GM23338 (cell line): ENCODE data around the gene CHST11. TPM values are rescaled to one million over a fixed set of nuclear protein-coding genes. Genes with fewer than 3 reads are reported as not detected.
A peak's percentile ranks its signal among the peaks of the same experiment; 100 is the strongest.

Experiments used
- ATAC-seq: fragments of 200-7000 bp; cut with Tn5 transposase; 3 replicates; pipeline ENCODE4 v1.9.1; 2020
- DNase-seq: peaks from one replicate; pipeline ENCODE4 v3.0.0-alpha.2; 2015; ENCODE audit warnings: low spot score
- H2AFZ ChIP-seq: fragments of 200-600 bp; sonication (generic); 2 replicates; pipeline ENCODE4 v1.8.0; 2016; ENCODE audit warnings: antibody characterized with exemption, mild to moderate bottlenecking, moderate library complexity
- H3F3A ChIP-seq: fragments of 200-600 bp; sonication (generic); replicated peaks from 2 replicates; pipeline ENCODE4 v1.8.0; 2017; ENCODE audit warnings: antibody characterized with exemption, mixed run types, low read depth
- H3K27ac ChIP-seq: fragments of 200-600 bp; sonication (generic); 2 replicates; pipeline ENCODE4 v1.6.1; 2016; ENCODE audit warnings: low read depth
- H3K27me3 ChIP-seq: fragments of 200-600 bp; sonication (generic); 2 replicates; pipeline ENCODE4 v1.8.0; 2016; ENCODE audit warnings: mild to moderate bottlenecking, mixed run types, moderate library complexity; ENCODE audit not compliant: insufficient read depth
- H3K36me3 ChIP-seq: fragments of 200-600 bp; sonication (generic); 2 replicates; pipeline ENCODE4 v1.8.0; 2016; ENCODE audit warnings: mild to moderate bottlenecking; ENCODE audit not compliant: insufficient read depth
- H3K4me1 ChIP-seq: fragments of 200-600 bp; sonication (generic); 2 replicates; pipeline ENCODE4 v1.8.0; 2016; ENCODE audit warnings: mild to moderate bottlenecking, moderate library complexity; ENCODE audit not compliant: insufficient read depth
- H3K4me2 ChIP-seq: fragments of 200-600 bp; sonication (generic); 2 replicates; pipeline ENCODE4 v1.7.1; 2017; ENCODE audit warnings: mixed run types
- H3K4me3 ChIP-seq: fragments of 200-600 bp; sonication (generic); 2 replicates; pipeline ENCODE4 v1.6.1; 2016; ENCODE audit warnings: mixed run types
- H3K79me2 ChIP-seq: fragments of 200-600 bp; sonication (generic); replicated peaks from 2 replicates; pipeline ENCODE4 v1.8.0; 2017; ENCODE audit warnings: mild to moderate bottlenecking; ENCODE audit not compliant: insufficient read depth
- H3K9me2 ChIP-seq: fragments of 200-600 bp; sonication (generic); 2 replicates; pipeline ENCODE4 v1.8.0; 2017; ENCODE audit not compliant: insufficient read depth
- H4K20me1 ChIP-seq: fragments of 200-600 bp; sonication (generic); replicated peaks from 2 replicates; pipeline ENCODE4 v1.8.0; 2017; ENCODE audit warnings: mild to moderate bottlenecking; ENCODE audit not compliant: insufficient read depth
- H3K27ac Mint-ChIP-seq: 2 replicates; pipeline ENCODE4 v1.8.0; 2020; ENCODE audit warnings: inconsistent platforms, mild to moderate bottlenecking, moderate library complexity, mixed read lengths
- H3K27me3 Mint-ChIP-seq: 3 replicates; pipeline ENCODE4 v1.8.0; 2022; ENCODE audit warnings: low read depth, mild to moderate bottlenecking, moderate library complexity, mixed read lengths, inconsistent platforms; ENCODE audit not compliant: insufficient read depth, poor library complexity
- H3K36me3 Mint-ChIP-seq: 3 replicates; pipeline ENCODE4 v1.8.0; 2021; ENCODE audit warnings: low read depth, mild to moderate bottlenecking, inconsistent platforms, moderate library complexity, mixed read lengths
- H3K4me1 Mint-ChIP-seq: 3 replicates; pipeline ENCODE4 v1.8.0; 2020; ENCODE audit warnings: mild to moderate bottlenecking, inconsistent platforms, mixed read lengths
- H3K4me3 Mint-ChIP-seq: 3 replicates; pipeline ENCODE4 v1.8.0; 2021; ENCODE audit warnings: moderate library complexity, mild to moderate bottlenecking, inconsistent platforms, mixed read lengths
- H3K9me3 Mint-ChIP-seq: 3 replicates; pipeline ENCODE4 v1.8.0; 2020; ENCODE audit warnings: moderate library complexity, mild to moderate bottlenecking, inconsistent platforms, mixed read lengths
- EZH2 ChIP-seq: fragments of 200-600 bp; sonication (generic); IDR thresholded peaks from one replicate; pipeline ENCODE4 v1.8.0; 2017; ENCODE audit warnings: antibody characterized with exemption, mild to moderate bottlenecking, low read depth; ENCODE audit not compliant: unreplicated experiment
- NANOG ChIP-seq: IDR thresholded peaks from 2 replicates; pipeline ENCODE4 v1.6.1; 2016; ENCODE audit warnings: antibody characterized with exemption, borderline replicate concordance
- polyA plus RNA-seq: library from polyadenylated mRNA; unstranded; fragments of >200 nt; fragmentation: Nextera tagmentation; extraction: Ambion mirVana; gene quantifications from 2 replicates; pipeline ENCODE4 v1.2.1, GENCODE V29; 2016
- total RNA-seq: library from RNA; depleted of rRNA; stranded (reverse); fragments of >200 nt; shearing (Covaris generic); gene quantifications from 2 replicates; pipeline ENCODE4 v1.2.3, GENCODE V29; 2014
- TF ChIP-seq, protein P1 (sequence below): IDR thresholded peaks from 2 replicates; pipeline ENCODE4 v1.6.1; 2016; ENCODE audit warnings: antibody characterized with exemption
- TF ChIP-seq, protein P2 (sequence below), 2 experiments: fragments of 200-600 bp in 1 of 2; sonication (generic) in 1 of 2; conservative IDR thresholded peaks; 2 replicates each; pipeline versions ENCODE4 v1.5.1 to v1.6.1; 2016 to 2017; ENCODE audit warnings: antibody characterized with exemption in 2 of 2, low read depth in 2 of 2, mild to moderate bottlenecking in 2 of 2, moderate library complexity in 1 of 2

Gene CHST11
- total and polyA plus RNA-seq, 2 experiments from 2014 or later, result 7.7 to 25.7 TPM

- H3F3A ChIP-seq, result 0 out of 2 replicates have a peak, but pooled peaks cover 9% of the 10 kb centered on the region
- H3K27me3 ChIP-seq, result peaks cover 41% of the 10 kb centered on the region
- DNase-seq (peak; percentile 66), ATAC-seq (peak; percentile 49)
- Mint-ChIP-seq H3K4me3 (peak overlapping the region; percentile 90), H3K4me1 (peaks cover 43% of the 10 kb centered on the region), H3K27ac (peak overlapping the region; percentile 80; the same call in 1 of the 2 replicates), H3K36me3 (no peaks in the 10 kb centered on the region; the same call in 2 of the 3 replicates), H3K9me3 (no peaks in the 10 kb centered on the region), H3K27me3 (peaks cover 42% of the 10 kb centered on the region)
- H3K4me2 ChIP-seq, result peak overlapping the region; percentile 81
- peaks cover 36% of the 10 kb centered on the region for H3K79me2 ChIP-seq
- TF ChIP-seq, protein P1, sequence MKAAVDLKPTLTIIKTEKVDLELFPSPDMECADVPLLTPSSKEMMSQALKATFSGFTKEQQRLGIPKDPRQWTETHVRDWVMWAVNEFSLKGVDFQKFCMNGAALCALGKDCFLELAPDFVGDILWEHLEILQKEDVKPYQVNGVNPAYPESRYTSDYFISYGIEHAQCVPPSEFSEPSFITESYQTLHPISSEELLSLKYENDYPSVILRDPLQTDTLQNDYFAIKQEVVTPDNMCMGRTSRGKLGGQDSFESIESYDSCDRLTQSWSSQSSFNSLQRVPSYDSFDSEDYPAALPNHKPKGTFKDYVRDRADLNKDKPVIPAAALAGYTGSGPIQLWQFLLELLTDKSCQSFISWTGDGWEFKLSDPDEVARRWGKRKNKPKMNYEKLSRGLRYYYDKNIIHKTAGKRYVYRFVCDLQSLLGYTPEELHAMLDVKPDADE, result no peak
- TF ChIP-seq, protein P2, sequence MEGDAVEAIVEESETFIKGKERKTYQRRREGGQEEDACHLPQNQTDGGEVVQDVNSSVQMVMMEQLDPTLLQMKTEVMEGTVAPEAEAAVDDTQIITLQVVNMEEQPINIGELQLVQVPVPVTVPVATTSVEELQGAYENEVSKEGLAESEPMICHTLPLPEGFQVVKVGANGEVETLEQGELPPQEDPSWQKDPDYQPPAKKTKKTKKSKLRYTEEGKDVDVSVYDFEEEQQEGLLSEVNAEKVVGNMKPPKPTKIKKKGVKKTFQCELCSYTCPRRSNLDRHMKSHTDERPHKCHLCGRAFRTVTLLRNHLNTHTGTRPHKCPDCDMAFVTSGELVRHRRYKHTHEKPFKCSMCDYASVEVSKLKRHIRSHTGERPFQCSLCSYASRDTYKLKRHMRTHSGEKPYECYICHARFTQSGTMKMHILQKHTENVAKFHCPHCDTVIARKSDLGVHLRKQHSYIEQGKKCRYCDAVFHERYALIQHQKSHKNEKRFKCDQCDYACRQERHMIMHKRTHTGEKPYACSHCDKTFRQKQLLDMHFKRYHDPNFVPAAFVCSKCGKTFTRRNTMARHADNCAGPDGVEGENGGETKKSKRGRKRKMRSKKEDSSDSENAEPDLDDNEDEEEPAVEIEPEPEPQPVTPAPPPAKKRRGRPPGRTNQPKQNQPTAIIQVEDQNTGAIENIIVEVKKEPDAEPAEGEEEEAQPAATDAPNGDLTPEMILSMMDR (conservative IDR thresholded peaks at IDR 0.05; ENCODE audit: low read depth in 2 of 2), result peak; percentile 50 to 51
- peak overlapping the region; percentile 95 for H2AFZ ChIP-seq
- H3K4me1 ChIP-seq, result peaks cover 32% of the 10 kb centered on the region
- H3K4me3 ChIP-seq, result peak overlapping the region; percentile 99
- no peaks in the 10 kb centered on the region for H3K36me3 ChIP-seq
- no peak overlapping the region for H3K27ac ChIP-seq
- H3K9me2 ChIP-seq, result no peaks in the 10 kb centered on the region
- peaks cover 7% of the 10 kb centered on the region; the same call in 1 of the 2 replicates for H4K20me1 ChIP-seq
These were observed 400 bp downstream of the CHST11 start for GRCh38 chr12:104456950-104457745.

GRCh38 chr12:104457746-104458693 is 1.3 kb downstream of the CHST11 start:
- peaks cover 42% of the 10 kb centered on the region for H3K79me2 ChIP-seq

More at GRCh38 chr12:104457746-104458693, 1.3 kb downstream of the CHST11 start:
- Histone ChIP-seq H3F3A (0 out of 2 replicates have a peak, but pooled peaks cover 9% of the 10 kb centered on the region), H2AFZ (peak overlapping the region; percentile 95), H3K4me1 (peaks cover 29% of the 10 kb centered on the region), H3K27me3 (peaks cover 41% of the 10 kb centered on the region), H3K4me2 (peak overlapping the region; percentile 81), H3K4me3 (peak overlapping the region; percentile 99), H3K36me3 (no peaks in the 10 kb centered on the region), H3K27ac (no peak overlapping the region), H4K20me1 (peaks cover 7% of the 10 kb centered on the region; the same call in 1 of the 2 replicates), H3K9me2 (no peaks in the 10 kb centered on the region)
- Mint-ChIP-seq H3K4me1 (peaks cover 40% of the 10 kb centered on the region), H3K27me3 (peaks cover 42% of the 10 kb centered on the region), H3K4me3 (peak overlapping the region; percentile 90), H3K27ac (no peak overlapping the region; the same call in 1 of the 2 replicates), H3K9me3 (no peaks in the 10 kb centered on the region), H3K36me3 (no peaks in the 10 kb centered on the region; the same call in 2 of the 3 replicates)
- ATAC-seq, result peak; percentile 41
- DNase-seq, result peak; percentile 66
- TF ChIP-seq, protein P2 (conservative IDR thresholded peaks at IDR 0.05; ENCODE audit: low read depth in 2 of 2), result no peak
- TF ChIP-seq EZH2, result peak; percentile 40
- no peak for TF ChIP-seq NANOG
